Smooth muscle cell (in vitro differentiated cells): ENCODE results near the gene SCAF8. TPM values are rescaled to one million over a fixed set of nuclear protein-coding genes. Genes with fewer than 3 reads are reported as not detected.

ENCODE experiments used
- DNase-seq: peaks from one replicate; lab custom pipeline; 2025; ENCODE audit not compliant: unreplicated experiment; lab: John Stamatoyannopoulos, UW
- H2AFZ ChIP-seq: fragments of 200-600 bp; sonication (generic); 2 replicates; pipeline ENCODE4 v1.6.0; 2016; ENCODE audit warnings: antibody characterized with exemption, low read depth, mild to moderate bottlenecking
- H3F3A ChIP-seq: fragments of 200-600 bp; sonication (generic); 2 replicates; pipeline ENCODE4 v1.6.0; 2017; ENCODE audit warnings: antibody characterized with exemption, low read depth
- H3K27ac ChIP-seq: fragments of 200-600 bp; sonication (generic); 2 replicates; pipeline ENCODE4 v1.5.1; 2016; ENCODE audit warnings: low read depth, mild to moderate bottlenecking
- H3K27me3 ChIP-seq: fragments of 200-600 bp; sonication (generic); 2 replicates; pipeline ENCODE4 v1.6.1; 2016; ENCODE audit warnings: low read depth, mild to moderate bottlenecking
- H3K36me3 ChIP-seq: fragments of 200-600 bp; sonication (generic); 2 replicates; pipeline ENCODE4 v1.5.1; 2016; ENCODE audit warnings: low read depth
- H3K4me1 ChIP-seq: fragments of 200-600 bp; sonication (generic); 2 replicates; pipeline ENCODE4 v1.5.1; 2016; ENCODE audit warnings: low read depth
- H3K4me2 ChIP-seq: fragments of 200-600 bp; sonication (generic); 2 replicates; pipeline ENCODE4 v1.6.0; 2016; ENCODE audit warnings: mild to moderate bottlenecking
- H3K4me3 ChIP-seq: fragments of 200-600 bp; sonication (generic); 2 replicates; pipeline ENCODE4 v1.5.1; 2016; ENCODE audit warnings: mild to moderate bottlenecking
- H3K79me2 ChIP-seq: fragments of 200-600 bp; sonication (generic); 2 replicates; pipeline ENCODE4 v1.6.0; 2016; ENCODE audit warnings: low read depth, mild to moderate bottlenecking
- H3K9ac ChIP-seq: fragments of 200-600 bp; sonication (generic); 2 replicates; pipeline ENCODE4 v1.6.0; 2016; ENCODE audit warnings: low read depth
- H3K9me3 ChIP-seq: fragments of 200-600 bp; sonication (generic); replicated peaks from 2 replicates; pipeline ENCODE4 v1.5.1; 2016; ENCODE audit warnings: low read depth
- H4K20me1 ChIP-seq: fragments of 200-600 bp; sonication (generic); 2 replicates; pipeline ENCODE4 v1.6.0; 2016; ENCODE audit warnings: low read depth
- whole genome bisulfite sequencing: methylation state at CpG from one replicate; pipeline ENCODE4 v1.1.7; 2016; ENCODE audit warnings: low lambda C conversion rate; 5-methylcytosine and 5-hydroxymethylcytosine counted together
- polyA plus RNA-seq: library from polyadenylated mRNA; unstranded; fragments of >200 nt; fragmentation: Nextera tagmentation; extraction: Ambion mirVana; gene quantifications from 2 replicates; pipeline ENCODE4 v1.2.1, GENCODE V29; 2016
- total RNA-seq: library from RNA; depleted of rRNA; stranded (reverse); fragments of >200 nt; gene quantifications from 2 replicates; pipeline ENCODE4 v1.2.3, GENCODE V29; 2014
- TF ChIP-seq, protein P1 (sequence below): fragments of 200-600 bp; sonication (generic); IDR thresholded peaks from 2 replicates; pipeline ENCODE4 v1.5.1; 2017; ENCODE audit warnings: borderline replicate concordance, mild to moderate bottlenecking, antibody characterized with exemption; ENCODE audit not compliant: insufficient read depth, poor library complexity, severe bottlenecking

Gene SCAF8
- total and polyA plus RNA-seq, 2 experiments from 2014 or later = 12.3 to 37.6 TPM

DNA sequence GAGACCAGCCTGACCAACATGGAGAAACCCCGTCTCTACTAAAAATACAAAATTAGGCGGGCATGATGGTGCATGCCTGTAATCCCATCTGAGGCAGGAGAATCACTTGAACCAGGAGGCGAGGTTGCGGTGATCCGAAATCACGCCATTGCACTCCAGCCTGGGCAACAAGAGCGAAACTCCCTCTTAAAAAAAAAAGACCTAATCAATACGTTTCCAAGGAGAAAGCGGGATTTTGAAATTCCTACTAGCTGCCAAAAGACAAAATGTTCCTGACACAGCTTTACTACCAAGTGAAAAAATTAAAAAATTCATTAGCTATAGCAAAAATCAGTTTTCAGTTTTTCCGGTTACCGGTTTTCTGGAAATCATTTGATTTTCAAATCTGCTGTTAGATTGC lies 129.3 kb downstream of the SCAF8 start:
- H3K79me2 ChIP-seq = peaks cover 27% of the 10 kb centered on the region
- 97% methylated on average over 11 of the region's 11 CpGs for WGBS
- no peak overlapping the region for H3K27ac ChIP-seq
- no peak overlapping the region for H3K9ac ChIP-seq
- peaks cover 85% of the 10 kb centered on the region for H4K20me1 ChIP-seq
- DNase-seq = no peak
- no peaks in the 10 kb centered on the region for H3K27me3 ChIP-seq
- no peak overlapping the region for H3K4me2 ChIP-seq
- peaks cover 8% of the 10 kb centered on the region for H3F3A ChIP-seq
- no peaks in the 10 kb centered on the region for H3K36me3 ChIP-seq
- H3K4me1 ChIP-seq = peaks cover 6% of the 10 kb centered on the region
- no peak overlapping the region for H2AFZ ChIP-seq
- no peak overlapping the region for H3K4me3 ChIP-seq
- TF ChIP-seq, protein P1, sequence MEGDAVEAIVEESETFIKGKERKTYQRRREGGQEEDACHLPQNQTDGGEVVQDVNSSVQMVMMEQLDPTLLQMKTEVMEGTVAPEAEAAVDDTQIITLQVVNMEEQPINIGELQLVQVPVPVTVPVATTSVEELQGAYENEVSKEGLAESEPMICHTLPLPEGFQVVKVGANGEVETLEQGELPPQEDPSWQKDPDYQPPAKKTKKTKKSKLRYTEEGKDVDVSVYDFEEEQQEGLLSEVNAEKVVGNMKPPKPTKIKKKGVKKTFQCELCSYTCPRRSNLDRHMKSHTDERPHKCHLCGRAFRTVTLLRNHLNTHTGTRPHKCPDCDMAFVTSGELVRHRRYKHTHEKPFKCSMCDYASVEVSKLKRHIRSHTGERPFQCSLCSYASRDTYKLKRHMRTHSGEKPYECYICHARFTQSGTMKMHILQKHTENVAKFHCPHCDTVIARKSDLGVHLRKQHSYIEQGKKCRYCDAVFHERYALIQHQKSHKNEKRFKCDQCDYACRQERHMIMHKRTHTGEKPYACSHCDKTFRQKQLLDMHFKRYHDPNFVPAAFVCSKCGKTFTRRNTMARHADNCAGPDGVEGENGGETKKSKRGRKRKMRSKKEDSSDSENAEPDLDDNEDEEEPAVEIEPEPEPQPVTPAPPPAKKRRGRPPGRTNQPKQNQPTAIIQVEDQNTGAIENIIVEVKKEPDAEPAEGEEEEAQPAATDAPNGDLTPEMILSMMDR = no peak
- H3K9me3 ChIP-seq = no peaks in the 10 kb centered on the region

DNA sequence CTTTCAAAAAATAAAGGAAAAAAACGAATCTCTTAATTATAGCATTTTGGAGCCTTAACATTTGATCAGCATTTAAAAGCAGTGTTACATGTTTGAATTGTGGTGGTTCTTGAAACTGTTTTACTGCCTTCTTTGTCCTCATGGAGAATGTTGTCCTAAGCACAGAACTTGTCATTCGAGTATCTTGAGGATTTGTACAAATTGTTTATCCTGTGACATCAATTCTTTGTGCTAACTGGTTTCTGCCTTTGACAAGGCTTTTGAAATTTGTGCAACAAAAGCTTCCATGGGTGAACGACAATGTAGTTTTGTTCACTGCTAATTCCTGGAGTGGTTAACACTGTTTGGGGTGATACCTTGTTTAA lies 130.8 kb downstream of the SCAF8 start:
- TF ChIP-seq, protein P1 = no peak
- peak overlapping the region; percentile 5 for H3K4me3 ChIP-seq
- DNase-seq = no peak
- no peaks in the 10 kb centered on the region for H3K9me3 ChIP-seq
- H4K20me1 ChIP-seq = peaks cover 86% of the 10 kb centered on the region
- 67% methylated on average over 3 of the region's 3 CpGs for WGBS
- H3K4me1 ChIP-seq = peaks cover 6% of the 10 kb centered on the region
- no peaks in the 10 kb centered on the region for H3K27me3 ChIP-seq
- H3K79me2 ChIP-seq = peaks cover 30% of the 10 kb centered on the region
- no peak overlapping the region for H3K4me2 ChIP-seq
- H2AFZ ChIP-seq = no peak overlapping the region
- H3K27ac ChIP-seq = no peak overlapping the region
- H3K36me3 ChIP-seq = no peaks in the 10 kb centered on the region
- no peak overlapping the region for H3K9ac ChIP-seq
- H3F3A ChIP-seq = peaks cover 6% of the 10 kb centered on the region

DNA sequence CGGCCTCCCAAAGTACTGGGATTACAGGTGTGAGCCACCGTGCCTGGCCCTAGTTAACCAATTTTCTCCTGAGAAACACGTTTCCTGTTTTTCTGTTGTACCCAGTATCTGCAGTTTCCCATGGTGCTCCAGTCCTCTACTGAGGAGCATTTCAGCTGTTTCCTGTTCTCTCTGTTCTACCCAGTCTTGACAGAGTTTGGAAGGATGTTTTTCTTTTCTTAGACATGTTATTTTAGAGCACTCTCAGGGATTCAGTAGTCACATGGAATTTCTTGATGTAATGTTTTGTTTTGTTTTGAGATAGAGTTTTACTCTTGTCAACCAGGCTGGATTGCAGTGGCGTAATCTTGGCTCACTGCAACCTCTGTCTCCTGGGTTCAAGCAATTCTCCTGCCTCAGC lies 132.1 kb downstream of the SCAF8 start:
- H2AFZ ChIP-seq = no peak overlapping the region
- H3K4me1 ChIP-seq = peaks cover 6% of the 10 kb centered on the region
- no peak overlapping the region for H3K4me3 ChIP-seq
- 92% methylated on average over 4 of the region's 4 CpGs for WGBS
- H3K27ac ChIP-seq = no peak overlapping the region
- H3K36me3 ChIP-seq = no peaks in the 10 kb centered on the region
- no peak for DNase-seq
- H3F3A ChIP-seq = peaks cover 4% of the 10 kb centered on the region
- no peak overlapping the region for H3K9ac ChIP-seq
- H3K4me2 ChIP-seq = no peak overlapping the region
- H3K79me2 ChIP-seq = peaks cover 28% of the 10 kb centered on the region
- no peaks in the 10 kb centered on the region for H3K27me3 ChIP-seq
- TF ChIP-seq, protein P1 = no peak
- H3K9me3 ChIP-seq = no peaks in the 10 kb centered on the region
- H4K20me1 ChIP-seq = peaks cover 80% of the 10 kb centered on the region

DNA sequence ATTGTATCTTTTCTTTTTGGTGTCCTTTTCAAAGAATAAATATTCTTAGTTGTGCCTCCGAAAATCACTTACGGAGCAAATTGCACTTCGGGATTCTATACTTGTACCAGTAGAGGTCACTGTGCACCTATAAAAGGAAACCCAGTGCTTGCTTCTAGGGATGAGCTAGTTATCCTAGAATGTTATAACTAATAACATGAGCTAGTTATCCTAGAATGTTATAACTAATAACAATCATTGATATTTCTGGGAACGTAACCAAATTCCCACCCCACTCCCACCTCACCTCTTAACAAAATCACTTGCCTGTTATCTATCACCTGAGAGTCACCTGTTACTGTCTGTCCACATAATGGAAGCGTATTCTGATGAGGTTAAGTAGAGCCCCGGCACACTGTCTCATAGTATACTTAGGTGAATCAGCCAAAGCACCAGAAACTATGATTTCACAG lies 135.0 kb downstream of the SCAF8 start:
- Histone ChIP-seq H3K9ac (no peak overlapping the region), H3K4me3 (no peak overlapping the region), H3K4me1 (peaks cover 6% of the 10 kb centered on the region), H3K9me3 (no peaks in the 10 kb centered on the region), H3K27me3 (no peaks in the 10 kb centered on the region), H3K79me2 (peaks cover 28% of the 10 kb centered on the region), H3K36me3 (no peaks in the 10 kb centered on the region), H3K4me2 (no peak overlapping the region), H4K20me1 (peaks cover 71% of the 10 kb centered on the region), H3F3A (peaks cover 4% of the 10 kb centered on the region), H2AFZ (no peak overlapping the region), H3K27ac (no peak overlapping the region)
- WGBS = 63% methylated on average over 6 of the region's 6 CpGs
- DNase-seq = no peak
- TF ChIP-seq, protein P1 = peak; percentile 87
